Rectal smooth muscle tissue (tissue), 1 donor: Measurements from ENCODE around the gene SNRPD2.
"Not testable (repeated sequence)": the region's sequence is repeated elsewhere in the genome, so short reads cannot be mapped to it uniquely, and the experiment has no call there.

Experiments used
- H3K27ac ChIP-seq: one replicate; pipeline ENCODE4 v1.7.0; 2013; ENCODE audit warnings: low read depth, low read length, inconsistent platforms
- H3K27me3 ChIP-seq: one replicate; pipeline ENCODE4 v1.7.0; 2013; ENCODE audit warnings: low read length; ENCODE audit not compliant: control insufficient read depth, insufficient read depth
- H3K36me3 ChIP-seq: one replicate; pipeline ENCODE4 v1.7.0; 2013; ENCODE audit warnings: low read length; ENCODE audit not compliant: control insufficient read depth, insufficient read depth
- H3K4me1 ChIP-seq: one replicate; pipeline ENCODE4 v1.7.0; 2013; ENCODE audit warnings: low read length; ENCODE audit not compliant: control insufficient read depth, insufficient read depth
- H3K4me3 ChIP-seq: one replicate; pipeline ENCODE4 v1.7.0; 2013; ENCODE audit warnings: low read length
- H3K9ac ChIP-seq: one replicate; pipeline ENCODE4 v1.7.0; 2013; ENCODE audit warnings: low read length

The SNRPD2 gene

DNA sequence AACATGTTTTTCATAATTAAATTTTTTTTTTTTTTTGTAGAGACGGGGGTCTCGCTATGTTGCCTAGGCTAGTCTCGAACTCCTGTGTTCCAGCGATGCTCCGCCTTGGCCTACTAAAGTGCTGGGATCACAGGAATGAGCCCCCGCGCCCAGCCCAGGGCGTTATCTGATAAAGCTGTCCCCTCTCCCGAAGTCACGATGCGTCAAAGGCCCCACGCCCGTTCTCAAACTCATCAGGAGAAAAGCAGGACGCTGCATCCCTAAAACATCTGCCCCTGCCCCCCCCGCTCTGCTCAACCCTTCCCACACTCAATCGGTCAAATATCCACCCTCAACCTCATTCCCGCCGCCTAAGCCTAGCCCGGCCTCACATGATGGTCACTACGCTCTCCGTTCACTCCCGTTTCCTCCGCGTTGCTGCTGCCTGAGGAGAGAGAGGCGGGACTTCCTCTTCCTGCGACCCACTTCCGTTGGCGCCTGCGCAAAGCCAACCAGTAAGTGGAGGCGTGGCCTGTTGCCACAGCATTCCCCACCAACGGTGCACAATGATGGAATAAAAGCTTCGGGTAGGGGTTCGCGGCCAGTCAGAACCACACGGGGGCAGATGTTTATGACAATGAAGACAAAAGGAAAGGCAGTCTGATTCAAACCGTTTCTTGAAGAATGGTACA lies at the start of gene SNRPD2:
TSS of gene SNRPD2 (minus strand) at position 438 of the 671 bp plus-strand sequence. CDS start at position 373, 65 bp downstream.
- H3K36me3 ChIP-seq = peaks cover 15% of the 10 kb centered on the region
- peak within 1 kb of the TSS; percentile 88 for H3K27ac ChIP-seq
- peak within 1 kb of the TSS; percentile 59 for H3K9ac ChIP-seq
- H3K27me3 ChIP-seq = no peaks in the 10 kb centered on the region
- H3K4me1 ChIP-seq = peaks cover 4% of the 10 kb centered on the region
- peak within 1 kb of the TSS; percentile 94 for H3K4me3 ChIP-seq

DNA sequence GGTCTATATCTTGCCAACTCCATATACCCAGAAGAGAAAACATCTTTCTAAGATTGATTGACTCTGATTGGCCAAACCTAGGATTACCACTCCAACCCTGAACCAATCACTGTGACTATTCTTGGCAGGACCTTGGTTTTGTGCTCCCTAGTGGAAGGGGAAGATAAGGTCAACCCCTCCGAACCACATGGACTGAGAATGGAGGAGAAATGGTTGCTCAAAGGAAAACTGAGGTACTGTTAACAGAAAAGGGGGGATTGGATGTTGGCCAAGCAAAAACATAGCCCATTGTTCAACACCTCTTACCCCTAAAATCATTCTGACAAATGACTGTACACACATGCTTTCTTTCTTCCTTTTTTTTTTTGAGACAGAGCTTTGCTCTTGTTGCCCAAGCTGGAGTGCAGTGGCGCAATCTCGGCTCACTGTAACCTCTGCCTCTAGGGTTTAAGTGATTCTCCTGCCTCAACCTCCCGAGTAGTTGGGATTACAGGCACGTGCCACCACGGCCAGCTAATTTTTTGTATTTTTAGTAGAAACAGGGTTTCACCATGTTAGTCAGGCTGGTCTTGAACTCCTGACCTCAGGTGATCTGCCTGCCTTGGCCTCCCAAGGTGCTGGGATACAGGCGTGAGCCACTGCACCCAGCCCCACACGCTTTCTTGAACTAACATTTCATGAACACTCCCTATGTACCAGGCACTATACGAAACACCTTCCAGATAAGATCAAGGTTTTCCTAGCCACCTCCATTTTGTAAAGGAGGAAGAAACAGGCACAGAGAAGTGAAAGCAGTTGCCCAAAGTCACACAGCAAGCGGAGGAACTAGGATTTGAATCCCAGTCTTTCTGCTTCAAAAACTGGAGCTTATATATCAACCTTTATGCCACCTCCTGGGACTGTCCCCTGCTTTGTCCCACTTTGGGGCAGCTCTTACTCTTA lies 48.0 kb upstream of the SNRPD2 start:
- H3K36me3 ChIP-seq = no peaks in the 10 kb centered on the region
- no peaks in the 10 kb centered on the region for H3K27me3 ChIP-seq
- no peak overlapping the region for H3K4me3 ChIP-seq
- no peak overlapping the region for H3K9ac ChIP-seq
- no peak overlapping the region for H3K27ac ChIP-seq
- H3K4me1 ChIP-seq = no peaks in the 10 kb centered on the region

DNA sequence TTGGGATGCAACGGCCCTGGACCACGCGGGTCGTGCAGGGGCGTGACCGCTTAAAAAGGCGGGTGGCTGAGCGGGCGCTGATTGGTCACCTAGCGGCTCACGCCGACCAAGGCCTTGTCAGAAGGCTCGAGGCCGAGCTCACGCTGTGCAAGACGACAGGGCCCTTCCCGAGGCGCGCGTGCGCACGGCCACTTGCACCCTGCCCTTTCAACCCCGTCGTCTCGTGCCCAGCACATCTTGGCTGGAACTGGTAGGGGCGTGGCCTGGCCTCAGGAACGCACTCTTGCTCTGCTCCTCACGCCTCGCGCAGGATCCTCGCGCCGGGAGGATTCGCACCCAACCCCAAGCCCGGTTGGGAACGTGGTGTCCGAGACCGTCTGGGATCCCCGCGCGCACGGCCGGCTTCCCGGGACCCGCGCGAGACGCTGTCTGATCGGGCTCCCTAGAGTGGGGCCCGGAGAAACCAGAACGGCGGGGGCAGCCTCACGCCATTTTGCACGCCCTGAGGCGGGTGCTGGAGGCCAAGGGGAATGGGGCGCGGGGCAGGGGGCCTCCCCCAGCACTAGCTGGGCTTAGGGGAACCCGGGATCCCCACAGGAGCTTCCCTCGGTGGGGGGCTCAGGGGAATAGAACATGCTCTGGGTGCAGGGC lies 41.5 kb upstream of the SNRPD2 start, which contains the start of gene MEIOSIN:
TSS of gene MEIOSIN (plus strand) at position 280 of the 651 bp plus-strand sequence. CDS start 1,938 bp downstream, outside the sequence.
- no peak within 1 kb of the TSS for H3K9ac ChIP-seq
- H3K27ac ChIP-seq = no peak within 1 kb of the TSS
- no peaks in the 10 kb centered on the region for H3K27me3 ChIP-seq

DNA sequence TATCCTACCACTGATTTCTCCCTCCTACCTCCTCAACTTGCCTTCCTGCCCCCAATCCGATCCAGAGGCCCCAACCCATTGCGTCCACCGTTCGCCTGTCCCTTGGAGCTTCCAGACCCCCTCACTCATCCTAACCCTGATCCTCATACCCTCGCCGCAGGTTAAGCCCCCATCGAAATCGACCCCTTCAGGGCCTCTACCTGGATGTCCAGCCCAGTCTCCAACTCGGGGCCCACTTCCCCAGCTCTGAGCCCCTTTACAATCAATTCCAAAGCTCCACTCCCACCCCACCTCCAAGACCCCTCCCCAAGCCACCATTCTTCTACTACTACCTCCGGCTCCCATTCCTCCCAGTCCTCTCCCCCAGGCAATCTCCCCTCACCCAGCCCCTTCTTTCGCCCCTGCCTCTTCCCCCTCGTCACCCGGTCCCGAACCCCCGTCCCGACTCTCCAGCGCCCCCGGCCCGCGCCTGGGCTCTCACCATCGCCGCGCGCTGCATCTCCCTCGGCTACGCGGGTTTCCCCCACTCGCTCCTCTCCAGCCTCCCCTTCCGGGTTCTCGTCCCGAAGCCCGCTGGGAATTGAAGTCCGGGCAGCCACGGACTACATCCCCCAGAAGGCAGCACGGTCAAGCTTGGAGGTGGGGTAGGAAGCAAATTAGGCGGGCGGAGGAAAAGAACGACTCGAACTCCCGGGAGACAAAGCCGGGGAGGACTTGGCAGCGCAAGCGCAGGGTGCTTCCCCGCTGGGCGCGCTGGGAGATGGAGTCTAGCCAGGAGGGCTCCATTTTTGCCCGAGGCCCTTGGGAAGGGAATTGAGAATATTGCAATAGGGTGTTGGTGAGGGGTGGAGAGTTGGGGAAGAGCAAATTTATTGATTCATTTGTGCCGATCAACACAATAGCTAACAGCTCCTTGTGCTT lies 38.9 kb upstream of the SNRPD2 start, which contains the start of gene FBXO46:
TSS of gene FBXO46 (minus strand) at position 529 of the 921 bp plus-strand sequence. CDS start 17,401 bp downstream, outside the sequence.
- no peaks in the 10 kb centered on the region for H3K27me3 ChIP-seq

More for the DNA sequence above, 41.5 kb upstream of the SNRPD2 start, which contains the start of gene MEIOSIN:
- Histone ChIP-seq H3K4me3 (no peak within 1 kb of the TSS), H3K36me3 (no peaks in the 10 kb centered on the region), H3K4me1 (peaks cover 8% of the 10 kb centered on the region)

DNA sequence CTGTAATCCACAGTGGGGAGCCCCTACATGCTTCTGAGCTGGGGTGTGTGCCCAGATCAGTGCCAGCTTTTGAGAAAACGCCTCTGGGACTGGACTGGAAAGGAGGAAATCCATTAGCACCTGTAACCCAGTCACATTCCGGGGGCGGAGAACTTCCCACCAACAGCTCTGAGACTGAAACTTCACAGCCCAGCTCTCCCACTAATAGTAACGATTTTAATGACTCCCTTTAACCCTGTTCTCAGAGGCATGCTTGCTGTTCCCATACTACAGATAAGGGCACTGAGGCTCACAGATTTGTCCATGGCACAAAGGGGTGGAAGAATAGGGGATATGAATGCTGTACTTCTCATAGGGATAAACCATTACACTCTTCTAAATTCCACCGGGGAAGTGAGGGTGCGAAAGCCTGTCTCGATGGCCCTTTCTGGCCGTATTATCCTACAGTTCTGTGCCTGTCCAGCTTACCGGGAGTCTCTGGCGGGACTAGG lies 38.1 kb upstream of the SNRPD2 start:
- H3K4me3 ChIP-seq = peak overlapping the region; percentile 84
- no peaks in the 10 kb centered on the region for H3K27me3 ChIP-seq
- peak overlapping the region; percentile 52 for H3K27ac ChIP-seq
- peaks cover 8% of the 10 kb centered on the region for H3K4me1 ChIP-seq
- H3K36me3 ChIP-seq = no peaks in the 10 kb centered on the region
- peak overlapping the region; percentile 42 for H3K9ac ChIP-seq

More for the DNA sequence above, 38.9 kb upstream of the SNRPD2 start, which contains the start of gene FBXO46:
- no peaks in the 10 kb centered on the region for H3K36me3 ChIP-seq
- peak within 1 kb of the TSS; percentile 42 for H3K9ac ChIP-seq
- H3K4me1 ChIP-seq = peaks cover 8% of the 10 kb centered on the region
- H3K4me3 ChIP-seq = peak within 1 kb of the TSS; percentile 84
- H3K27ac ChIP-seq = peak within 1 kb of the TSS; percentile 52

DNA sequence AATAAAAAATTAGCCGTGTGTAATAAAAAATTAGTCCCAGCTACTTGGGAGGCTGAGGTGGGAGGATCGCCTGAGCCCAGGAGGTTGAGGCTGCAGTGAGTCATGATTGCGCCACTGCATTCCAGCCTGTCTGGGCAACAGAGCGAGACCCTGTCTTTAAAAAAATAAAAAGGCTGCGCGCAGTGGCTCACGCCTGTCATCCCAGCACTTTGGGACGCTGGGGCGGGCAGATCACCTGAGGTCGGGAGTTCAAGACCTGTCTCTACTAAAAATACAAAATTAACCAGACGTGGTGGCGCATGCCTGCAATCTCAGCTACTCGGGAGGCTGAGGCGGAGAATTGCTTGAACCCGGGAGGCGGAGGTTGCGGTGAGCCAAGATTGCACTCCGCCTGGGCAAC lies 36.9 kb upstream of the SNRPD2 start:
- not testable (repeated sequence) for H3K4me3 ChIP-seq, H3K9ac ChIP-seq, H3K27ac ChIP-seq, H3K27me3 ChIP-seq, H3K4me1 ChIP-seq, H3K36me3 ChIP-seq

DNA sequence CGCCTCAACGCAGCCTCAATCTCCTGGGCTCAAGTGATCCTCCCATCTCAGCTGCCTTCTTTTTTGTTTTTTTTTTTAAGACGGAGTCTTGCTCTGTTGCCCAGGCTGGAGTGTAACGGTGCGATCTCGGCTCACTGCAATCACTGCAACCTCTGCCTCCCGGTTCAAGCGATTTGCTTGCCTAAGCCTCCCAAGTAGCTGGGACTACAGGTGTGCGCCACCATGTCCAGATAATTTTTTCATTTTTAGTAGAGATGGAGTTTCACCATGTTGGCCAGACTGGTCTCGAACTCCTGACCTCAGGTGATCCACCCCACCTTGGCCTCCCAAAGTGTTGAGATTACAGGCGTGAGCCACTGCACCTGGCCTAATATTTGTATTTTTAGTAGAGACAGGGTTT lies 28.3 kb upstream of the SNRPD2 start:
- not testable (repeated sequence) for H3K36me3 ChIP-seq, H3K4me3 ChIP-seq, H3K27ac ChIP-seq, H3K4me1 ChIP-seq, H3K9ac ChIP-seq, H3K27me3 ChIP-seq

DNA sequence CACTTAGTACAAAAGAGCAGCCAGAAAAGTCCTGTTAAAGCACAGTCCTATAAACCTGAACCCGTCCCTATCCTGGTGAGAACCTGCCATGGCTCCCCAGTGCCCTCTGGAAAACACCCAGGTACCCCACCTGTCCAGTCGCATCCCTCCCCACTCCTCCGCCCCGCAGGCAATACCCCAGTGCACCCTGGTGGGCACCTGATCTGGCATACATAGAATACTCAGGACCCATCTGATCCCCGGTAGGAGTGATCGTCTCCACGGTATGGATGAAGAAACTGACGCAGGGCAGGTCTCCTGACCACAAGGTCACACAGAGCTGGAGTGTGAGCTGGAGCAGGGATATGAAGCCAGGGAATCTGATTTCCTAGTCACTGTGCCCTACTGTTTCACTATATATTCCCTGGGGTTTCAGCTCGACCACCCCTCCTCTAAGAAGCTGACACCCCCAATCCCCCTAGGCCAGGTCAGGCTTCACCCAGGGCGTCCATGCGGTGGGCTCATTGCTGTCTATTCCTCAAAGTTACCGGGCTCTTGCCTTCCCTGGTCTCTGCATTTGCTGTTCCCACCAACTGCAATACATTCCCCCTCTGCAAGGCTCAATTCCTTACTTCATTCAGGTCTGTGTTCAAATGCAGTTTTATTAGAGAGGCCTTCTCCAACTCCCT lies 26.4 kb upstream of the SNRPD2 start:
- H3K4me1 ChIP-seq = peaks cover 7% of the 10 kb centered on the region
- no peaks in the 10 kb centered on the region for H3K27me3 ChIP-seq
- H3K4me3 ChIP-seq = peak overlapping the region; percentile 72
- H3K27ac ChIP-seq = peak overlapping the region; percentile 95
- no peaks in the 10 kb centered on the region for H3K36me3 ChIP-seq
- peak overlapping the region; percentile 76 for H3K9ac ChIP-seq

DNA sequence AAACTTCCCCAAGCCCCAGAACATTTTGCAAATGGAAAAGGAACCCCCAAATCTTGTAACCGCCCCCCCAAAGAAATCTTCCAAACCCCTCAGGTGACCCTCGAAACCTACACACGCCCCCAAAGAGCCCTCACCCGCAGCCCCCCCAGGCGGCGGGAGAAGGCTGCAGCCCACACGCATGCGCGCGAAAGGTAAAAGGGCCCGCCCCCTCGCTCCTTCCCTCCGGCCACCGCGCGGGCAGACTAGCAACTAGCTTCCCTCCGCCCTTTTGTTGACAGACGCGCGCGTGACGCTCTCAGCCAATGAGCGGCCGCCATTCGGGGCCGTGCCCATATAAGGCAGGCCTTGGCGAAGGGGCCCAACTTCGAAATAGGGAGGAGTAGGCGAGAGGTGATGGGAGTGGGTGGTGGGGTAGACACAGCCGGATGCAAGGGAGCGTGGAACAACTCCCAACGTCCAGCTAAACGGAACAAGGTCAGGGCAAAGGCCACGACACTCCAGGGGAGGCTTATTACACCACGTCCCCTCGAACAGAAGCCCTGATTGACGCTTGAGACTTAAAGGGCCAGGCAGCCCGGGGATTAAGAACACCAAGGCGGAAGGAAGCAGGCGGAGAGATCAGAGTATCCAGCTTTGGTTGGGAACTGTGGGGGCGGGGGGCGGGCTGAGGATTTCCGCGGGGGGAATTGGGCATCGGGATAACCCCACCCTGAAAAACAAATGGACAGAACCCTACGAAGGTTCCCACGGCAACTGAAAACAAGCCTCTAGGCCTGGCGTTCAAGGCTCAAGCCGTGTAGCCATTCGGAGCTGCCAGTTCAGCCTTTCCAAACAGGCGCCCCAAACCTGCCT lies 25.6 kb upstream of the SNRPD2 start:
- Histone ChIP-seq H3K4me3 (peak overlapping the region; percentile 82), H3K9ac (peak overlapping the region; percentile 76), H3K27me3 (no peaks in the 10 kb centered on the region), H3K4me1 (peaks cover 7% of the 10 kb centered on the region), H3K36me3 (peaks cover 2% of the 10 kb centered on the region), H3K27ac (peak overlapping the region; percentile 95)

DNA sequence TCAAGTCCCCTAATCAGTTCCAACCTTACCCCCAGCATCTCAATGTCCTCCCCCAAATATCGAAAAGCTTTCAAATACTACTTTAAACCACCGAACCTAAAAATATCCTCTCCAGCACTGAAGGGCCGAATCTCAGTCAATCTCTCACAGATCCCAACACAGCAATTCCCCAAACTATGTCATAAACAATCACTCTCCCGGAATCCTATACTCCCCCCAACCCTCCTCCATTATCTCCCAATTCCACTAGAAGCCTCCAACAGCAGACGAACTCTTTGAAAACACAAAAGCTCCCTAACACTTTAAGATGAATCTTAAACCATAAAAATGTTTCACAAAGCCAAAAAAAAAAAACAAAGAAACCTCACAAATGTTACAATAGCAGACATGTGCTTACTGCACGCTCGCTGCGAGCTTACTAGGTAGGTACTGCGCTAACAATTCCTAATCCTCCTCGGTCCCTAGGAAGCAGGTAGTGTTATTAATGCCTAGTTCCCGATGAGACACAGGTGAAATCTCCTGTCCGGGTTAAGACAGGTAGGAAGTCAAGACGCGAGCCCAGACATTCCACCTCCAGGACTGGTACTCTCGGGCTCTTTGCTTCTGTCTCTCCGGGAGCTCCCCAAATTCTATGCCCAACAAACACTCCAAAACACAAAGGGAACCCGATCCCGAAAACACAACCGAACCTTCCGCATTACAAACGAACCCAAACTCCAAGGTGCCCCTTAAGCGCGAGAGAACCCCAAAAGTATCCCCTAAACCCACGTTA lies 24.8 kb upstream of the SNRPD2 start:
- Histone ChIP-seq H3K36me3 (peaks cover 2% of the 10 kb centered on the region), H3K4me3 (peak overlapping the region; percentile 82), H3K4me1 (peaks cover 7% of the 10 kb centered on the region), H3K27ac (peak overlapping the region; percentile 85), H3K27me3 (no peaks in the 10 kb centered on the region), H3K9ac (peak overlapping the region; percentile 56)
